ENCODE results near the gene KIF5B. TPM values are rescaled to one million over a fixed set of nuclear protein-coding genes. Genes with fewer than 3 reads are reported as not detected.
"Not testable (repeated sequence)": the region's sequence is repeated elsewhere in the genome, so short reads cannot be mapped to it uniquely, and the experiment has no call there.

The KIF5B gene
- total and polyA plus RNA-seq, 12 donors = 30.1 to 205 (median 155) TPM

DNA sequence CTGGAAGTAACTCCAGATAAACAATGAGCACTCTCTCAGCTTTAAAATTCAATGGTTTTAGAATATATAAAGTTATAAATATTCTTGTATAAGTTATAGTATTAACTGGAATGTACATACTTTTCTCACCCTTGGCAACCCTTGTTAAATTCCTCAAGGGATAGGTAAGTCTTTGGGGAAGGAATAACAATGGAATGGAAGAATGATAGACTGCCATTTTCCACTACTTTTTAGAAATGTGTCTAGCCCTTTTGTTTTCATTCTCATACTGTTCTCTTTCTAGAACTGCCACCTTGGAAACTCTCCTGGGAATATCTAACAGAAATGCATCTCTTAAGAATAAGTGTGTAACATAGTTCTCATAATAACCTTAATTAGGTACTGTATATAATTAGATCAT, 8.3 kb downstream of the KIF5B start:
- no peak for ATAC-seq
- intact Hi-C loops (cut with DNase I) = no loop called here
- peaks cover 0 to 58% (median 25%) of the 10 kb centered on the region in 9 donors for H3K36me3 ChIP-seq
- no peaks in the 10 kb centered on the region for H3K9me3 ChIP-seq
- peak overlapping the region in 1 of 10 donors; percentile 19 for H3K27ac ChIP-seq
- no peak for TF ChIP-seq CTCF (IDR thresholded peaks at IDR 0.05)
- H3K27me3 ChIP-seq = no peaks in the 10 kb centered on the region
- peaks cover 5 to 89% (median 84%) of the 10 kb centered on the region in 9 donors for H3K4me1 ChIP-seq
- no peak for DNase-seq
- H3K4me3 ChIP-seq = no peak overlapping the region

- Histone ChIP-seq H3K27me3 (no peaks in the 10 kb centered on the region), H3K4me1 (peaks cover 5 to 89% (median 84%) of the 10 kb centered on the region in 9 donors), H3K27ac (no peak overlapping the region), H3K4me3 (no peak overlapping the region), H3K36me3 (peaks cover 0 to 62% (median 25%) of the 10 kb centered on the region in 9 donors), H3K9me3 (no peaks in the 10 kb centered on the region)
- intact Hi-C loops (cut with DNase I) = no loop called here
- TF ChIP-seq CTCF (IDR thresholded peaks at IDR 0.05) = no peak
- DNase-seq = no peak
- no peak for ATAC-seq
- WGBS, 2 donors = 93 to 97% methylated on average over 3 of the region's 3 CpGs
Measured at GRCh38 chr10:32046151-32046550, 10.1 kb downstream of the KIF5B start.

- H3K9me3 ChIP-seq; ATAC-seq; H3K4me3 ChIP-seq; H3K27me3 ChIP-seq; intact Hi-C loops (cut with DNase I); DNase-seq: not testable (repeated sequence)
- Histone ChIP-seq H3K27ac (peak overlapping the region in 4 of 10 donors; percentile 4 to 73 (median 34)), H3K4me1 (peaks cover 0 to 89% (median 74%) of the 10 kb centered on the region in 9 donors), H3K36me3 (peaks cover 0 to 86% (median 19%) of the 10 kb centered on the region in 9 donors)
- WGBS, 2 donors = 62 to 72% methylated on average over 8 of the region's 8 CpGs
Measured at GRCh38 chr10:32042730-32043129, 13.5 kb downstream of the KIF5B start.

DNA sequence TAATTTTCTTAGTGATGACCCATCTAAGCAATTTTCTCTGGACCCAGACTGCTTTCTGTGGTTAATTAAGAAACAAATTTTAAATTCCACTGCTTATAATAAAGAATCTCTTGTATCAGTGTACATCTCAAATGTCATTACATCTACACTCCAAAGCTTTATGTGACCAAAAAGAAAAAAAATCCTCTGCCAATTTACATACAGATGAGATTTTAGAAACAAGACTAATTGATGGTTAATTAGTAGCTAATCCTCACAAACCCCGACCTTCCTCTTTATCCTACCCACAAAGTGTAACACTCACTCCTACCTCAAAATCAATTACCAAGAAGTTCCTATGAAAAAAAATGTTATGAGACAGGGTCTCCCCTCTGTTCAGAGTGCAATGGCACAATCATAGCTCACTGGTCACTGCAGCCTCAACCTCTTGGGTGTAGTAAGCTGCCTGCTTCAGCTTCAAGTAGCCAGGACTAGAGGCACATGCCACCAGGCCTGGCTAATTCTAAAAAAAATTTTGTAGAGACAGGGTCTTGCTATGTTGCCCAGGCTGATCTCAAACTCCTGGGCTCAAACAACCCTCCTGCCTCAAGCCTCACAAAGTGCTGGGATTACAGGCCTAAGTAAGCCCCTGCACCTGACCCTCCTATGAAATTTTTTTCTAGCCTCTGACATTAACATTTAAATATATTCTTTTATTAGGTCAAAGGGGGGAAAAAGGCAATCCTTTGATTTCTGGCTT, 14.8 kb downstream of the KIF5B start:
- peaks cover 0 to 86% (median 19%) of the 10 kb centered on the region in 9 donors for H3K36me3 ChIP-seq
- peak overlapping the region in 5 of 10 donors; percentile 30 to 73 (median 61) for H3K27ac ChIP-seq
- intact Hi-C loops (cut with DNase I) = no loop called here
- H3K9me3 ChIP-seq = no peaks in the 10 kb centered on the region
- no peak for DNase-seq
- 53 to 59% methylated on average over 1 of the region's 1 CpG for WGBS, 2 donors
- TF ChIP-seq CTCF (IDR thresholded peaks at IDR 0.05) = no peak
- peaks cover 0 to 88% (median 69%) of the 10 kb centered on the region in 9 donors for H3K4me1 ChIP-seq
- ATAC-seq = peak in 3 of 8 donors; percentile 27 to 46 (median 28)
- H3K27me3 ChIP-seq = no peaks in the 10 kb centered on the region
- H3K4me3 ChIP-seq = no peak overlapping the region

DNA sequence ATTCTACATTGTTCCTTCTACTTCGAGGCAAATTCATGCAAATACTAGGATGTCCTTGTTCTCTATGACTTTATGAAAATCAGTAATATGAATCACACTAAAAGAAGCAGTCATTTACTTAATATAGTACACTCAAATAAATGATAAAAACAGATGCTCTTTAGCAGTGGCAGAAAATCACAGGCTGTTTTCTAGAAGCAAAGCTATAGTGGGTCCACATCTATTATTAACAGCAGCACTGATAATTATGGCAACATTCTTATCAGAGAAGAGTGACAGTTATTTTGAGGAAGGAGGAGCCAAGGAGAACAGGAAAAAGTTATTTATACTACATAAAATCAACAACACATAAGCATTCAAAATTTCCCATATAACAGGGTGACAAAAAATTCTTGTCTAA, 16.5 kb downstream of the KIF5B start:
- peak overlapping the region in 1 of 10 donors; percentile 3 for H3K4me3 ChIP-seq
- H3K4me1 ChIP-seq = peaks cover 0 to 71% (median 55%) of the 10 kb centered on the region in 9 donors
- intact Hi-C loops (cut with DNase I) = no loop called here
- DNase-seq = no peak
- H3K36me3 ChIP-seq = peaks cover 0 to 86% (median 30%) of the 10 kb centered on the region in 9 donors
- no peaks in the 10 kb centered on the region for H3K9me3 ChIP-seq
- H3K27ac ChIP-seq = peak overlapping the region in 9 of 10 donors; percentile 9 to 73 (median 56)
- ATAC-seq = peak; percentile 14 to 87 (median 75)
- H3K27me3 ChIP-seq = no peaks in the 10 kb centered on the region
- WGBS, 2 donors = 25 to 28% methylated on average over 1 of the region's 1 CpG
- no peak for TF ChIP-seq CTCF (IDR thresholded peaks at IDR 0.05)
